ENCODE data around the gene PLAC8. TPM values are rescaled to one million over a fixed set of nuclear protein-coding genes. Genes with fewer than 3 reads are reported as not detected.
"Not testable (repeated sequence)": the region's sequence is repeated elsewhere in the genome, so short reads cannot be mapped to it uniquely, and the experiment has no call there.

Gene PLAC8
- total RNA-seq, 1 experiment from 2014 or later, result 3.3 TPM

DNA sequence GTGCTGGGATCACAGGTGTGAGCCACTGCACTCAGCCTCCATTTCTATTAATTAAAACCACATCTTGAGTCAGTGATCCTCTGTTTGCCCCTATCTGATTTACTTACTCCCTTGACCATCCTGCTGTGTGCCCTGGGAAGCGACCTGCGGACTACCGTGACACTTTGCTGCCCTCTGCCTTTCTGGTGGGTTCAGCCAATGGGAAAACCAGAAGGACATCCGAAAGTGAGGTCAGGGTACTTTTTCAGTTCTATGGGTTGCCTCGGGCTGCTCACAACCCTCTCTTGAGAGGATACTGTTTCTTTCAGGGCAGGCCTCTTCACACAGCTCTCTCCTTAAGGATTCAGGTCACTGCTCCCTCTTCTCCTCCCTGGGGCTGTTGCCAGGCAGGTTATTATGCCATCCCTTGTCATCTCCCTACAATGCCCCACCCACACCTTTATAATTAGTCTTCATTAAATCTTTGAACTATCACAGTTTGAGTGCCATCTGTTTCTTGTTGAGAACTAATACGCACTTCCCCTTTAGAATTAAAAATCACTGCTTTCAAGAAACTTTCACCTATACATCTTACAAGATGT lies 21.4 kb downstream of the PLAC8 start:
- intact Hi-C loops (cut with micrococcal nuclease), result no loop called here
- DNase-seq (ENCODE audit: unreplicated experiment), result no peak
- H3K27me3 Mint-ChIP-seq (ENCODE audit: insufficient read depth, unreplicated experiment), result no peaks in the 10 kb centered on the region
- ChIA-PET CTCF (interaction anchor here (0.6 to 1.3 kb wide), 3 partner anchors 23 to 119 kb away, joined by 3 to 4 read pairs (median 3); no protein-coding TSS in a partner anchor), POLR2A (no interaction called here)
- no peaks in the 10 kb centered on the region for H3K9me3 Mint-ChIP-seq (ENCODE audit: unreplicated experiment)
- H3K27ac Mint-ChIP-seq (ENCODE audit: low read depth, unreplicated experiment), result no peak overlapping the region
- peaks cover 6% of the 10 kb centered on the region for H3K36me3 Mint-ChIP-seq (ENCODE audit: insufficient read depth, unreplicated experiment)
- H3K4me1 Mint-ChIP-seq (ENCODE audit: insufficient read depth, unreplicated experiment), result peaks cover 9% of the 10 kb centered on the region
- BruUV-seq (replicated peaks), result no TSS peak
- TF ChIP-seq, protein P1, sequence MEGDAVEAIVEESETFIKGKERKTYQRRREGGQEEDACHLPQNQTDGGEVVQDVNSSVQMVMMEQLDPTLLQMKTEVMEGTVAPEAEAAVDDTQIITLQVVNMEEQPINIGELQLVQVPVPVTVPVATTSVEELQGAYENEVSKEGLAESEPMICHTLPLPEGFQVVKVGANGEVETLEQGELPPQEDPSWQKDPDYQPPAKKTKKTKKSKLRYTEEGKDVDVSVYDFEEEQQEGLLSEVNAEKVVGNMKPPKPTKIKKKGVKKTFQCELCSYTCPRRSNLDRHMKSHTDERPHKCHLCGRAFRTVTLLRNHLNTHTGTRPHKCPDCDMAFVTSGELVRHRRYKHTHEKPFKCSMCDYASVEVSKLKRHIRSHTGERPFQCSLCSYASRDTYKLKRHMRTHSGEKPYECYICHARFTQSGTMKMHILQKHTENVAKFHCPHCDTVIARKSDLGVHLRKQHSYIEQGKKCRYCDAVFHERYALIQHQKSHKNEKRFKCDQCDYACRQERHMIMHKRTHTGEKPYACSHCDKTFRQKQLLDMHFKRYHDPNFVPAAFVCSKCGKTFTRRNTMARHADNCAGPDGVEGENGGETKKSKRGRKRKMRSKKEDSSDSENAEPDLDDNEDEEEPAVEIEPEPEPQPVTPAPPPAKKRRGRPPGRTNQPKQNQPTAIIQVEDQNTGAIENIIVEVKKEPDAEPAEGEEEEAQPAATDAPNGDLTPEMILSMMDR (IDR thresholded peaks at IDR 0.05; ENCODE audit: unreplicated experiment), result no peak
- no peak overlapping the region for H3K4me3 Mint-ChIP-seq (ENCODE audit: unreplicated experiment)

DNA sequence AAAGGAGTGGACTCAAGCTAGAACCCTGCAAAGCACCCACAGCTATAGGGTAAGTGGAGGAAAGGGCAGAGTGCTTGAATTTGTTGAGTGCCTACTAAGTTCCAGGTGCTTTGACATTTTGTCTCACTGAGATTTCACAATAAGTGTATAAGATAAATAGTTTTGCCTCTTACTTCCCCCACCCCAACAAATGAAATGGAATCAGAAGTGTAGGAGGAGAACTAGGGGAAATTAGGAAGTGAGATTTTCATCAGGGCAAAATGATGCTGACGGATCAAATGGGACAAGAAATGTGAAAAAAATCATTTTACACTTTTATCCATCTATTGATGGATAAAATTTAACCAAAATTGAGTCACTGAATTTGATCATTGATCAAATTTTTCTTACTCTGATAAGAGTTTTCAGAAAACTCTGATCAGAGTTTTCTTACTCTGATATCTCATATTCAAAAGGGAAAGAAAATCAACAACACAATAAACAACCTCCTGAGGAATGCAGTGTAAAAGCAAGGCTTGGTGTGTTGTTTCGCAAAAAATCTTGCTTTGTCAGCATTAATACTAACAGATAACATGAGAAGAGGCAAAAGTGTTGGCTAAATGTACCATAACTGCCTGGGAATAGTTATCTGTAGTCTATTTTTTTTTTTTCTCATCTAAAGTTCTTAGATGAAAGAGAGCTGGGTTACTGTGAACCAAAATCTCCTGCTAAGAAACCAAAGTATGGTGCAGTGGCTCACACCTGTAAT lies 24.9 kb downstream of the PLAC8 start:
- H3K27me3 Mint-ChIP-seq (ENCODE audit: insufficient read depth, unreplicated experiment), result no peaks in the 10 kb centered on the region
- TF ChIP-seq, protein P1 (IDR thresholded peaks at IDR 0.05; ENCODE audit: unreplicated experiment), result no peak
- intact Hi-C loops (cut with micrococcal nuclease), result no loop called here
- no peak for DNase-seq (ENCODE audit: unreplicated experiment)
- POLR2A ChIA-PET, result no interaction called here
- peaks cover 9% of the 10 kb centered on the region for H3K4me1 Mint-ChIP-seq (ENCODE audit: insufficient read depth, unreplicated experiment)
- no TSS peak for BruUV-seq (replicated peaks)
- no peaks in the 10 kb centered on the region for H3K36me3 Mint-ChIP-seq (ENCODE audit: insufficient read depth, unreplicated experiment)
- H3K27ac Mint-ChIP-seq (ENCODE audit: low read depth, unreplicated experiment), result no peak overlapping the region
- CTCF ChIA-PET, result interaction anchor here (0.7 kb wide), 1 partner anchor 123 kb away, joined by 3 read pairs; no protein-coding TSS in a partner anchor
- H3K9me3 Mint-ChIP-seq (ENCODE audit: unreplicated experiment), result no peaks in the 10 kb centered on the region
- H3K4me3 Mint-ChIP-seq (ENCODE audit: unreplicated experiment), result no peak overlapping the region

DNA sequence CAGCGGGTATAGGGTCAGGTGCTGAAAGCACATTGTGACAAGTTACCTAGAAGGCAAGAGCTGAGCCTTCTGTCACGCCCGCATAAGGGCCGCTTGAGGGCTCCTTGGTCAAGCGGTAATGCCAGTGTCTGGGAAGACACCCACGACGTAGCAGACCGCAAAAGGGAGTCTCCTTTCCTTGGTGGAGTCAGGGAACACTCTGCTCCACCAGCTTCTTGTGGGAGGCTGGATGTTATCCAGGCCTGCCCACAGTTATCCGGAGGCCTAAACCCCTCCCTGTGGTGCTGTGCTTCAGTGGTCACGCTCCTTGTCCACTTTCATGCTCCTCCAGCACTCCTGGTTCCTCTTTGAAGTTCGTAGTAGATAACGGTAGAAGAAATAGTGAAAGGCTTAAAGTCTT lies 29.6 kb downstream of the PLAC8 start:
- H3K9me3 Mint-ChIP-seq (ENCODE audit: unreplicated experiment); DNase-seq (ENCODE audit: unreplicated experiment); intact Hi-C loops (cut with micrococcal nuclease); H3K27me3 Mint-ChIP-seq (ENCODE audit: insufficient read depth, unreplicated experiment); H3K4me3 Mint-ChIP-seq (ENCODE audit: unreplicated experiment); H3K4me1 Mint-ChIP-seq (ENCODE audit: insufficient read depth, unreplicated experiment); BruUV-seq (replicated peaks); H3K27ac Mint-ChIP-seq (ENCODE audit: low read depth, unreplicated experiment); H3K36me3 Mint-ChIP-seq (ENCODE audit: insufficient read depth, unreplicated experiment): not testable (repeated sequence)
- ChIA-PET CTCF (interaction anchor here (0.7 to 1.7 kb wide), 4 partner anchors 11 to 1924 kb away, joined by 3 to 4 read pairs (median 3); no protein-coding TSS in a partner anchor), POLR2A (interaction anchor here (0.9 kb wide), 1 partner anchor 30 kb away, joined by 3 read pairs; no protein-coding TSS in a partner anchor)

DNA sequence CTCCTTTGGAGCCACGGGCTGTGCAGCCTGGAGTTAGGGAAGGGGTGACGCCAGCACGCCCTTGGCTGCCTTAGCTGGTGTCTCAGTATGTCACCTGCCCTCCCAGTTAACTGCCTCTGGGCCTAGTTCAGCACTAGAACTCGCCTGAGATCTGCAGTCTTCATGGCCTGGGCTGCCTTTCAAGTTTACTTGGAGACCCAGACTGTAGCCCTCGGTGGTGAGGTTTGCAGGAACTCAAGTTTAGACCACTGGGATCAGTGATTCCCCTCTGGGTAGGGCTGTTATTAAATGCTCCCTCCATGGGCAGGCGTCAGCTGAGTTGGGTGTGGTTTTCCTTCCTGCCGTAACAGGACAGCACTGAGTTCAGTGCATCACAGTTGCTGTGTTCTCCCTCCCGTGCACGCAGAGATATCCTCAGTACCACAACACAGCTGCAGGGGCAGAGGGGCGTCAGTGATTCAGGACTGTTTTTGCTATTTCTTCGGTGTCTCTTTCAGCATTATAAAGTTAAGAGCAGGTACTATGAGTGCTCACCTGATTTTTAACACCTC lies 30.5 kb downstream of the PLAC8 start:
- intact Hi-C loops (cut with micrococcal nuclease), result no loop called here
- Mint-ChIP-seq H3K27ac (ENCODE audit: low read depth, unreplicated experiment) (no peak overlapping the region), H3K4me3 (ENCODE audit: unreplicated experiment) (no peak overlapping the region), H3K9me3 (ENCODE audit: unreplicated experiment) (no peaks in the 10 kb centered on the region), H3K4me1 (ENCODE audit: insufficient read depth, unreplicated experiment) (no peaks in the 10 kb centered on the region), H3K36me3 (ENCODE audit: insufficient read depth, unreplicated experiment) (peaks cover 5% of the 10 kb centered on the region), H3K27me3 (ENCODE audit: insufficient read depth, unreplicated experiment) (no peaks in the 10 kb centered on the region)
- ChIA-PET CTCF (interaction anchor here (0.7 to 0.9 kb wide), 2 partner anchors 178 to 1925 kb away, joined by 3 read pairs; no protein-coding TSS in a partner anchor), POLR2A (interaction anchor here (0.9 kb wide), 1 partner anchor 30 kb away, joined by 3 read pairs; no protein-coding TSS in a partner anchor)
- no peak for DNase-seq (ENCODE audit: unreplicated experiment)
- TF ChIP-seq, protein P1 (IDR thresholded peaks at IDR 0.05; ENCODE audit: unreplicated experiment), result no peak
- BruUV-seq (replicated peaks), result no TSS peak

Data from MCF 10A (cell line).